Stimulated activated CD8-positive, alpha-beta memory T cell treated with anti-CD3 and anti-CD28 coated beads, Interleukin-2, amount 100 ng/mL, for 1 hour (primary cell): ENCODE measurements around the gene CFAP206.

Experiments used
- DNase-seq, 2 donors: peaks; one replicate each; pipeline ENCODE4 v3.0.0-alpha.2; 2020; ENCODE audit warnings: low read depth in 2 of 2

Gene CFAP206, protein sequence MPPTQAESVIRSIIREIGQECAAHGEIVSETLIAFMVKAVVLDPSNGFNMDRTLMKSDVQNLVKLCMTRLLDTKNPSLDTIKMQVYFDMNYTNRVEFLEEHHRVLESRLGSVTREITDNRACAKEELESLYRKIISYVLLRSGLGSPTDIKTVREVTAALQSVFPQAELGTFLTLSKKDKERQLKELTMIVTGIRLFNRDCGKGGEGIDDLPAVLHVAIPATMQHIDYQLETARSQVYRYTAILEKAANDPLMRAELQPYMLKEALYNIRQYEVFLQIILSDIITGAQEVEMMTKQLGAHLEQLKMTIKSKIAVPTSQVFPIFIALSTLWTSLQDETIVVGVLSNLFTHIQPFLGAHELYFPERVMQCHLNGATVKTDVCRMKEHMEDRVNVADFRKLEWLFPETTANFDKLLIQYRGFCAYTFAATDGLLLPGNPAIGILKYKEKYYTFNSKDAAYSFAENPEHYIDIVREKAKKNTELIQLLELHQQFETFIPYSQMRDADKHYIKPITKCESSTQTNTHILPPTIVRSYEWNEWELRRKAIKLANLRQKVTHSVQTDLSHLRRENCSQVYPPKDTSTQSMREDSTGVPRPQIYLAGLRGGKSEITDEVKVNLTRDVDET

DNA sequence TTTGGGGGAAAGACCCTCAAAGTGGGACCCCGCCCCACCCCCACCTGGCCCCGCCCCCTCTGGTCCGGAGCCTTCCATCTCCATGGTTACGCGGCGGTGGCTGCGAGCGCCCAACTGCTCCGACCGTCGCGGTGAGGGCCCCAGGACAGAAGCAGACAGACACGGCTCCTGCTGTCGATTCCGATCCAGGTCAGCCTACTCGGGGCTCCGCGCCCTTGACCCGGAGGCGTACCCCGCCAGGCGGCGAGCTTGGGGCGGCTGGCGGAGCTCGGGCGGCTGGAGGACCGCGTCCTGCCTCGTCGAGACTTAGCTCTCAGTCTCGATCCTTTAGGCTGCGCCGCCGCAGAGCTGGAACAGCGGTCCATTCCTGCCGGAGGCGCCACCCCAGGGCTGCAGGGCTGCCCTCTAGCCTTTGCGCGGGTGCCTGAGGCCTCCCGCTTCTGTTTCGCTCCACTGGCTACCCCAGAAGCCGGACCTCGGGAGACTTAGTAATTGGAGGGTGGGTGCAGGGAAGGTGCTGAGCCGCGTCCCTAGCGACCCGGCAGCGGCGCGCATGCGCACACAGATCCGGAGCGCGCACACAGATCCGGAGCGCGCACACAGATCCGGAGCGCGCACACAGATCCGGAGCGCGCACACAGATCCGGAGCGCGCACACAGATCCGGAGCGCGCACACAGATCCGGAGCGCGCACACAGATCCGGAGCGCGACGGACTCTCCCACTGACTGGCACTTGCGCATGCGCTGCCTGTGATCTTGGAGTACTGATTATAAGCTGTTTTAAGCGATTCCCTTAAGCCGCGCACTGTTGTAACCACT lies at the start of gene CFAP206:
Gene CFAP206 (plus strand): TSS at position 72 of the 820 bp plus-strand sequence. CDS start 1,868 bp downstream, outside the sequence.
- peak; percentile 48 to 68 for DNase-seq

DNA sequence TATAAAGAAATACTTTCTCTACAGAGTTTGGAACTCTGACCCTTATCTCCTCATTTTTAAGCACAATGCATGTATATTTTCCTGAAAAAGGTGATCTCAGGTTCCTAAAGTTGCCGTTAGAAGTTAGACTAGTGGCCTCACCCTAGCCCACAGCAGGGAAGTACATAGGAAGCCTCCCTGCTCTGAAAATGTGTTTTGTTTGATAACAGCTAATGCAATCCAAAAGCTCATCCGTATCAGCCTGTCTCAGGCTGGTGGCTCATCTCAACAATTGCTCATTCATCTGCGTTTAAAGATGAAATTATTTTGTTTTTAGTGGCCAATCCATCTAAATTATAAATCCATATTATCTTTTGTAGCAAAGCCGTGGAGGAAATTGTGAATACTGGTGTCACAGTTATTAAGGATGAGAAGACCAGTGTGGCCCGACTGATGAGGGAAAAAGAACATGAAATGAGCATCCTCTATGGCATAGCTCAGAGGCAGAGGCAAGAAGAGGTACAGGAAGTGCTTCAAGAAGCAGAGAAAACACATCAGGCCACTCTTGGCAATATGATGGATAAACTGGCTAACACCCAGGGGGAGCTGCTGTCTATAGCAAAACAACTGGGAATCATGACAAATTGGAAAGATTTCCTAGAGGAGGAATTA lies 43.0 kb upstream of the CFAP206 start:
- no peak for DNase-seq

DNA sequence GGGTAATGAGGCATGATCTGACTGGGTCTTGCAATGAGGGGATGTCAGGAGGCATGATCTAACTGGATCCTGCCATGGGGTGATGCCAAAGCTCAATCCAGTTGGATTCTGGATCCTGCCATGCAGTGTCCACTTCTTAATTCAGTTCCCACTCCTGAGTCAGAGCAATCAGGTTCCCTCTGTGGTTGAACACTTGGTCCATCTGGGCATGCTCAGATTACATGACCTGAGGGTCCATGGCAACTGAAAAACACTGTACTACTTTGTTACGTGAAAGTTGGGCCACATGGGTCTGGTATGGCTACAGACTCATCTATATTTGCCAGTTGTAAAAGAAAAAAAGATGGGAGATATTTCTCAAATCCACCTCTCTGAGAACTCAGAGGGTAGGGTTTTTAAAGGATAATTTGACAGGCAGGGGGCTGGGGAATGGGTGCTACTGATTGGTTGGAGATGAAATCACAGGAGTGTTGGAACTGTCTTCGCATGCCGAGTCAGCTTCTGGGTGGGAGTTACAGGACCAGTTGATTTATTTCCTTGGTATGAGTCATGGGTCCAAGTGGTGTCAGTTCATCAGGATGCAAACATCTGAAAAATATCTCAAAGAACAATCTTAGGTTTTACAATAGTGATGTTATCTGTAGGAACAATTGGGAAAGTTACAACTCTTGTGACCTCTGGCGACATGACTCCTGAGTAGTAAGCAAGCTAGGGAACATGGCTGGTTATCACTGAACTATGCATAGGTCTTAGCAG lies 41.5 kb upstream of the CFAP206 start:
- DNase-seq = no peak

GRCh38 chr6:87366899-87367298 lies 40.9 kb upstream of the CFAP206 start:
- no peak for DNase-seq

DNA sequence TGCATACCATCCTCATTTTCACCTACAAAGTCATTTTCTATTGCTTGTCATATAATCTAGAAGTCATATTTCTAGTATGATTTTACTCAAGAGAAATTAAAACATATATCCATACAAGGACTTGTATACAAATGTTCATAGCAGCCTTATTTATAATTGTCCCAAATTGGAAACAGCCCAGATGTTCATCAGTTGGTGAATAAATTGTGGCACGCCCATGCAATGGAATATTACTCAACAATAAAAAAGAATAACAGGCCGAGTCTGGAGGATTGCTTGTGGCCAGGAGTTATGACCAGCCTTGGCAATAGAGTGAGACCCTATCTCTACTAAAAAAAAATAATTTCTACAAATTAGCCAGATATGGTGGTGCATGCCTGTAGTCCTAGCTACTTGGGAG lies 34.4 kb upstream of the CFAP206 start:
- DNase-seq = no peak

GRCh38 chr6:87375315-87375714 lies 32.5 kb upstream of the CFAP206 start:
- no peak for DNase-seq

DNA sequence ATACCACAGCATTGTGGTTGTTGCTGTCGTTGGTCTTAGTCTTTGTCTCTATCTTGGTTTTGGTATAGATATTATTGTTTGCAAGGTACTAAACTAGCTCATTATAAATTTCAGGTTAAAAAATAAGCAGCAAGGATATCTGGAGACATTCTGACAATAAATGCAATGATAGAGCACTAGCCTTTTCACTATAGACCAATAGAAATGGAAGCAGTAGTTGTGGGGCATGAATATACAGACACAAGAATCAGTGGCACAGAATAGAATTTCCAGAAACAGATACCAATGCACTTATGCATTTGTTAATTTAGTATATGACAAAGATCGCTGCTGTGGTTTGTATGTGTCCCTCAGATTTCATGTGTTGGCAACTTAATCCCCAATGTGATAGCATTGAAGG lies 31.1 kb upstream of the CFAP206 start:
- no peak for DNase-seq

GRCh38 chr6:87378947-87379346 lies 28.8 kb upstream of the CFAP206 start:
- DNase-seq = no peak

DNA sequence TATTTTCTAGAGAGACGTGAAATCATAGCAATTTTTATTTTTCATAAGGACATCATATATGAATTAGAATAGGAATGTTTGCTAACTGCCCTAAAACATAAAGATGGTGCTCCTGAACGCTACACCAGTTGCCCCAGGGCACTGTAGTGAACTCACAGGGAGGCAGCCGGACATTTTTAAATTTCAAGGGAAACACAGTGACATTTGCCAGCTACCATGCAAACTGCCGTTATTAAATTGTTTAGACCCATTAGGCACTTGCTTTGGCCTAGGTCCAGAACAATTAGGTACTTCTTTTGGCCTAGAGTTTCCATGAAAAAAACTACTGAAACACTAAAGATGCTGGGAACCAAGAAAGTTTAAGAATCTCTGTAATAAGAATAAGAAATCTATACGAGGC lies 24.9 kb upstream of the CFAP206 start:
- DNase-seq = no peak

DNA sequence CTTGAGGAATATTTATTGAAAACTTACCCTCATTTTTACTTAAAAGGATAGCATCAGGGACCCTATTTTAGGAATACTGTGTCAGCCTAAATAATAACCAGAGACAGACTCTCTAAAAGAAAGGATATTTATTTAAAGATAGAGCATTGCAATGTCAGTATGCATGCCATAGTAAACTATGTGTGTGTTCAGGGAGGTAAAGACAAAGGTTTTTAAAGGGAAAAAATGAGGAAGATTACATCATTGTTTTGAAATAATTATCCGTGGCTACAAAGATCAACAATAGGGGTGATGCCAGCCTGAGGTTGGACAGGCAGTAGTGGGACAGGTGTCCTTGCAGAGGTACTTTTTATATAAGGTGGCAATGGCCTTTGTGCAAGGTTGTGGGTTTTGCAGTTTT lies 23.7 kb upstream of the CFAP206 start:
- no peak for DNase-seq

- no peak for DNase-seq
Measured at GRCh38 chr6:87384449-87384848, 23.3 kb upstream of the CFAP206 start.

- DNase-seq = no peak
Measured at GRCh38 chr6:87391334-87391733, 16.4 kb upstream of the CFAP206 start.

- DNase-seq = no peak
Measured at GRCh38 chr6:87393026-87393622, 14.6 kb upstream of the CFAP206 start.

DNA sequence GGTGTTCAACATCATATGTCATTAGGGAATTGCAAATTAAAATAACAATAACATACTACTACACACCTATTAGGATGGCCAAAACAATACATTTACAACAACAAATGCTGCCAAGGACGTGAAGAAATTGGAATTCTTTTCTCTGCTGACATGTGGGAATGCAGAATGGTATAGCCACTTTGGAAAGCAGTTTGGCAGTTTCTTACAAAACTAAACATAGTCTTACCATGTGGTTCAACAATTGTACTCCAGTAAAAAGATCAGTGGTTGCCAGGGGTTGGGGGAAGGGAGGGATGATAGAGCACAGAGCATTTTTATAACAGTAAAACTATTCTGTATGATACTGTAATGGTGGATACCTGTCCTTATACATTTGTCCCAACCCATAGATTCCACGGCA lies 12.3 kb upstream of the CFAP206 start:
- no peak for DNase-seq

- no peak for DNase-seq
Measured at GRCh38 chr6:87396595-87397392, 11.0 kb upstream of the CFAP206 start.

- no peak for DNase-seq
Measured at GRCh38 chr6:87397656-87398055, 10.1 kb upstream of the CFAP206 start.

DNA sequence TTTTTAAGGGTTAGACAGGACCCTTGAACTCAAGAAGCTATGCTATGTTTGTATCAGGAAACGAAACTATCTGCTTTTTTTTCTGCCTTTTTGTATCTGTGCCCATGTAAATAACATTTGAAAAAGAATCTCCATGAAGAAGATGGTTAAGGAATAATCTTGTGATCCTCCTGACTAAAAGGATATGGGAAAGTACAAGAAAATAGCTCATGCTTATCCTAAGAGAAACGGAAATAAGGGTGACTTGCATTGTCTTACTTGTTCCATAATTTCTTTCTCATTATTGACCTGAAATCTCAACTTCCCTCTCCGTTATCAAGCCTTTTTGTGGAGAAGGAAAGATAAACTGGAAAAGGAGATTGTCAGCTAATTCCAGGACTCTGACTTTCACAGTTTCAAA lies 5.9 kb upstream of the CFAP206 start:
- no peak for DNase-seq

DNA sequence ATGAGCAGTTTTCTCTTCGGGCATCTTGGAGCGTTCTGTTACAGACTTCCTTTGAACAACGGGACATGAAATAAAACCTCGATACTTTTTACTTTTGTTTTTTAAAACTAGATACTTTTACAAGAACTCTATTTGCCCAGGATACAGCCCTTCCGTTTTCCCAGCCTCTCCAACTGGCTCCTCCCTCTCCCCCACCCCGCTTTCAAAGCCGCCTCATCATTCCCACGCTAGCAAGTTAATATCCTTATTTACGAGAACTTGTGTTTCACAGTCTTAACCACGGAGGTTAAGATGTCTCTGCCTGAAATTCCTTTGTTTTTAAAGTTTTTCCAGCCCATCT lies 241 bp upstream of the CFAP206 start:
- DNase-seq = no peak

GRCh38 chr6:87408721-87409155 lies 966 bp downstream of the CFAP206 start:
- DNase-seq = no peak

DNA sequence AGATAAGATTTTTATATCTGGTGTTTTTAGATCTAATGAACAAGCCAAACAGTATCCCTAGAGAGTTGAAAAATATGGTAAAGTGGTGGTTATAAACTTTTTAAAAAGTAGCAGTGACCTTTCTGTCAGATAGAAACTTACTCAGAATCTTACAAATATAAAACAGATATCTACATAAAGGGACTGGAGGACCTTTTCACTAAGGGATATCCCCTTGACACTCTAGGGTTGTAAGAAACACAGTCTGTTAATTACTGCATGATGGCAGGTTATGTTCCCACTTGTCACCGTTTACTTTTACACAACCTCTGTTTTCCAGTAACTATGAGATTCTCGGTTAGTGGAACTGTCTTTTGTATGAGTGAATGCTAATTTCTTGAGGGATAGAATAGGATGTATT lies 11.5 kb downstream of the CFAP206 start:
- DNase-seq = no peak
